D341Med (cell line): ENCODE data around the gene NAIF1.
A peak's percentile ranks its signal among the peaks of the same experiment; 100 is the strongest.
"Not testable (repeated sequence)": the region's sequence is repeated elsewhere in the genome, so short reads cannot be mapped to it uniquely, and the experiment has no call there.

Experiments
- DNase-seq: peaks from one replicate; pipeline ENCODE4 v3.0.0; 2012; ENCODE audit warnings: low spot score

NAIF1 gene

DNA sequence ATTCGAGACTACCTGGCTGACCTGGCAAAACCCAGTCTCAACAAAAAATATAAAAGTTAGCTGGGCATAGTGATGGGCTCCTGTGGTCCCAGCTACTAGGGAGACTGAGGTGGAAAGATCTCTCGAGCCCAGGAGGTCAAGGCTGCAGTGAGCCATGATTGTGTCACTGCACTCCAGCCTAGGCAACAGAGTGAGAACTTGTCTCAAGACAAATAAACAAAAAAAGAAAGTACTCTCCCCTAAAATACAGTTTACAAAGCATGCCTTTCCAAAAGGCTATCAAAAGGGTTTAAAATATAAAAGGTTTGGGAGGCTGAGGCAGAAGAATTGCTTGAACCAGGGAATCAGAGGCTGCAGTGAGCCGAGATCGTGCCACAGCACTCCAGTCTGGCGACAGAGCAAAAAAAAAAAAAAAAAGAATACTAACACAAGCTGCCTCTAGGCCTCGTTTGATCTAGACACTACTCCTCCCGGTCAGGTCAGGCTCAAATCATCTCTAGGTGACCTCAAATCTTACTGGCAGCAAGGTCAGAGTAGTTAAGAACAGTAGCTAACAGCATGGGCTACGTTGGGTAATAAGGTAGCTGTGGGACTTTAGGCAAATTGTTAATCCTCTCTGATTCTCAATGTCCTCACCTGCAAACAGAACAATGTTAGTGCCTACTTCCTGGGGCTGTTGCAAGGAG, 9.3 kb downstream of the NAIF1 start:
- DNase-seq = no peak

DNA sequence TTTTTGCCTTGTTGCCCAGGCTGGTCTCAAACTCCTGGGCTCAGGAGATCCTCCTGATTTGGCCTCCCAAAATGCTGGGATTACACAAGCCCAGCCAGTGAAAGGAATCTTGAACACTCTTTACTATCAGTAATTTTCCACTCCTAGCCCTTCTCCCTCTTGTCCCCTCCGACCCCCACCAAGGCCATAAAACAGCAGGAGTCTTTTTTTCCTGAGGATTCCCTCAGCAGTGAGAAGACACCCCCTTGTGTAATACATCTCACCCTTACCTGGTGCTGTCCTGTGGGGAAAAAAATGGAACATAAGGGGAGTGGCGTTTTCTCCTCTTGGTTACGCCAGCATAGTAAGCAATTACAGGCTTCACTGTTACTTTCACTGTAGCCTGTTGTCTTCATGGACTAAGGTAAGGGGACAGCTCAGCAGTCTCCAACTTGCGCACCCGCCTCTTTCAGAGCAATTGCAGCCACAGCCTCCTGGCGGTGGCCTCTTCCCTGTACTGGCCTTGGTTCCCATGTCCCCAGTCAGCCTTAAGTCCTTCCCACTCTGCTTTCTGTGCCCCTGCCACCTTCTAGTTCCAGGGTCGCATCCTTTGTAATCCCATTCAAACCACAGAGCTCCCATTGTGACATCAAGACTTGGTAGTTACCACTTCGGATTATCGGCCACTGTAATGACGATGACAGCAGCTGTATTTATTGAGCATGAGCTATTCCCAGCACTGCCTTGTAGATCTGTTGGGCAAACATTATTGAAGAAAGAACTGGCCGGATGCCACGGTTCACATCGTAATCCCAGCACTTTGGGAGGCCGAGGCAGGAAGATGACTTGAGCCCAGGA, 10.0 kb downstream of the NAIF1 start:
- DNase-seq = no peak

DNA sequence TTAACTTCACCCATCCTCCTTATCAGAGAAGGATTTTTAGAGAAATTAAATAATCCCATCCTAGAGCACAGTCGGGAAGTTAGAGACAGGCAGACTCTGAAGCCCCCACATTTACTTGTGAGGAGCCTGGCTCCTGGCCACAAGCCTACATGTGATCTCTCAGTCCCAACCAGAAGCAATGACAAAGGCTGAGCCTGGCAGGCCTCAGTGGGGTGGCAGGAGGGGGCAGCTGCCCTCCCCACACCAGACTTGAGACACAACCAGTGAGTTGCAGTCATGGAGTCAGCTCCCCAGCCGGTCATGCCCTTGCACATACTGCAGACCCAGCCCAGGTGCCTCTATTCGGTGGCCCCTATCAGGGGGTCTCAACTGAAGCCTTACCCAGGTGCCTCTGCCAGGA, 11.0 kb downstream of the NAIF1 start:
- no peak for DNase-seq

DNA sequence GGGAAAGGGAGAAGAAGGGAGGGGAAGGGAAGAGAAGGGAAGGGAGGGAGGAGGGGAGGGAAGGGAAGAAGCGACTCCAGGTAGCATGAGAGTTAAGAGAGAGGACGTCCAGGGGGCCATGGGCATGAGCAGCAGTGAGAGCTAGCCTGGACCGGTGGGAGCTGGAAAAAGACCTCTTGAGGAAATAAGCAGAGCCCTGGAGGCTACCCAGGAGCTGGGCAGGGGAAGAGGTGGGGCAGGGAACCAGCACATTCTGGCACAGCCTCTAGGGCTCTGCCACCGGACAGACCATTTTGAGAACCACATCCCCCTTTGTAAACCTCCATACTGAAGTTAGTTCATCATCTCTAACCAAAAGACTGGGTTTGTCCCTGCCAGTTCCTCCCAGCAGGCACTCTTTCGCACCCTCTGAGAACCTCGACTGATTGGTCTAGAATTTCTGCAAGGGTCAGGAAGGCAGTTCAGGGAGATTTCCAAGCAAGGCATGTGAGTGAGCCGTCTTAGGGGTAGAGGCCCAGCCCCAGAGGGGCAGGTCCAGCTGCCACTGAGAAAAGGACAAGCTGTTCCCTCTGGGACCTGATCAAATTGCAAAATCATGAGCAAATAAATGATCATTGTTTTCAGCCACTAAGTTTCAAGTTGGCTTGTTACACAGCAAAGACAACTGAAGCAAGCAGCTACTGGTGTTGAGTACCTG, 11.6 kb downstream of the NAIF1 start:
- DNase-seq = no peak

DNA sequence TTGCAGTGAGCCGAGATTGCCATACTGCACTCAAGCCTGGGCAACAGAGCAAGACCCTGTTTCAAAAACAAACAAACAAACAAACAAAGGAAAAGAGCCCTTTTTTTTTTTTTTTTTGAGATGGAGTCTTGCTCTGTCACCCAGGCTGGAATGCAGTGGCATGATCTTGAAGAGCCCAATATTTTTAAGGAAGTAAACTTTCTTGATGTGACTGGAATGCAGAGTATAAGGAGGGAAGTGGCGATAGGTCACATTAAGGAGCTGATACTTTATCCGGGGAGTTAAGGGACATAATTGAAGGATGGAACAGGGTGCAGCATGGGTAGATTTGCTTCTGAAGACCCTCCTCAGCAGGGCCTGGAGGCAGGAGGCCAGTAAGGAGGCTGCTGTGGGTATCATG, 13.0 kb downstream of the NAIF1 start:
- DNase-seq = no peak

DNA sequence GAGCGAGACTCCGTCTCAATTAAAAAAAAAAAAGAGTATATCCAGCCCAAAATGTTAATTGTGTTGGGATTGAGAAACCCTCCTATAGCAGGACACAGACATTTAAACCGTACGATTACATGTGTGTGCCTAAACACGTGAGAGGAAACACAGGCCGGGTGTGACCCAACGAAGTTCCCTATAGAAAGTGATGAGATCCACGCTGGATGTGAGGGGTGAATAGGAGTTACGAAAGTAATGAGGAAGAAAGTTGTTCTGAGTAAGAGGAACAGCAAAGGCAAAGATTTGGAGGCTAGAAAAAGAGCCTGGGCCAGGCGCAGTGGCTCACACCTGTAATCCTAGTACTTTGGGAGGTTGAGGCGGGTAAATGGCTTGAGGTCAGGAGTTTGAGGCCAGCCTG, 13.6 kb downstream of the NAIF1 start:
- no peak for DNase-seq

DNA sequence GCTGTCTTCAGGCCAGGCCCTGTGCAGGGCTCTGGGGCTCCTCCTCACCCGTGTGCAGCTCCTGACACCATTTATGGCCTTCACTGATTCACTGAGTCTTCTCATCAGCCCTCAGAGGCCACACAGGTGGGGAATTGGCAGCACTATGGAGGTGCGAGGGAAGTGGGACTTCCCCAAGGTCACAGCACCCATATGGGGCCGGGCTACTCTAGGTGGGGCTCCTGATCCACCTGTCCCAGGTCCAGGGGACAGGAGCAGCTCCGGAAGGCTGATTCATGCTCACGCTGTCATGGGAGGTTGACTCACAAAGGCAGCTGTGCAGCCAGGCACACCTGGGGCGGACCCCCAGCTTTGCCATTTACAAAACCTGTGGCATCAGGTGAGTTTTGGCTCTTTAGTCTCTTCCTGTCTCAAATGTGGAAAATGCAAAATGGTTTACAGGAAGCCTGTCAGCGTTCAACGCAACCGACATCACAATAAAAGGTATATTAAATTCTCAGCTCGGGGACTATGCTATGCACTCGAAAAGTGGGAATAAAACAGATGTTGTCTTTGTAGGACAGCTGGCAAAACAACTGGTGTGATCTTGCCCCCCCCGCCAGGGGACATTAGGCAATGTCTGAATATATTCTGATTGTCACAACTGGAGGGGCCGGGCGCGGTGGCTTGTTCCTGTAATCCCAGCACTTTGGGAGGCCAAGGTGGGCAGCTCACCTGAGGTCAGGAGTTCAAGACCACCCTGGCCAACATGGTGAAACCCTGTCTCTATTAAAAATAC, 15.0 kb downstream of the NAIF1 start:
- DNase-seq = no peak

DNA sequence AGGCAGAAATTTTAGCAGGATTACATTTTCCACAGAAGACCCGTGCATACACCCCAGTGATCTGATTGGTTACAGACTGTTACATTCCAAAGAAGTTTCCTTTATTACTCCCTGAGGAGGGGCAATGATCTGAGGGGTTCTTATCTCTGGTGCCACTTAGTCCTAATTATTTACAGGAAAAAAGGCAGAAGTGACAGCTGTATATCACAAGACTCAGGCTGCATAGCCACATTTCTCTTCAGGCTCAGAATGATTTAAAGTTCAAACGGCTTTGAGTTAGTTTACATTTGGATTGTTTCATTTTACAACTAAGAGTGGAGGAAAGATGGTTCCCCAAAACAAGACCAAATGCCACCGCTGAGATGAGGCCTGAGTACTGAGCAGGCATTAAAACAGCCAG, 17.3 kb downstream of the NAIF1 start:
- no peak for DNase-seq

DNA sequence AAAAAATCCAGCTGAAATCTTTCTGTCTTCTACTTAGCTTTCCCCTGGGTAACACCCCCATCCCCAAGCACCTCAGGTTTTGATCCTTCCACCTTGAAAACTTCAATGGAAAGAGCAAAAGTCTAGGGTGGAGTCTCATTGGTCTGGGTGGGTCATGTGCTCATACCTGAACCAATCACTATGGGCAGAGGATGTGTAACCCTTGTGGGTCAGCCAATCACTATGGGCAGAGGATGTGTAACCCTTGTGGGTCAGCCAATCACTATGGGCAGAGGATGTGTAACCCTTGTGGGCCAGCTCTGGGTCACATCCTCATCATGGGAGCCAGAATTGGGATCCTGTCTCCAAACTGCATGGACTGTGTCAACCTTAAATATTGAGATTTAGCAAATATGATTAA, 18.5 kb downstream of the NAIF1 start:
- no peak for DNase-seq

DNA sequence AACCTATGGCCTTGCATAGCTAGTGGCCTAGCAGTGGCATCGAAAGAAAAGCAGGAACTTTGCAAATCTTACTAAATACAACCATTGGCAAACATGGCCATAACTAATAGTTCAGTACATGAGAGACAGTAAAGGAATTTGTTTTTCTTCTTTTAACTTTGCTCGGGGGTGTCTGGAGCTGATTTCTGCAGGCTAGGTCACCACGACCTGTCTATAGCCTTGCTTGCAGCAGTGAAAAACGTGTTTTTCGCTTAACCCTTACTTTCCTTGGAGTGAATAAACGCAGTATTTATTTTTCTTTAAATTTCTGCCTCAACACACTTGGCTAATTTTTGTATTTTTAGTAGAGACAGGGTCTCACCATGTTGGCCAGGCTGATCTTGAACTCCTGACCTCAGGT, 19.9 kb downstream of the NAIF1 start:
- no peak for DNase-seq

DNA sequence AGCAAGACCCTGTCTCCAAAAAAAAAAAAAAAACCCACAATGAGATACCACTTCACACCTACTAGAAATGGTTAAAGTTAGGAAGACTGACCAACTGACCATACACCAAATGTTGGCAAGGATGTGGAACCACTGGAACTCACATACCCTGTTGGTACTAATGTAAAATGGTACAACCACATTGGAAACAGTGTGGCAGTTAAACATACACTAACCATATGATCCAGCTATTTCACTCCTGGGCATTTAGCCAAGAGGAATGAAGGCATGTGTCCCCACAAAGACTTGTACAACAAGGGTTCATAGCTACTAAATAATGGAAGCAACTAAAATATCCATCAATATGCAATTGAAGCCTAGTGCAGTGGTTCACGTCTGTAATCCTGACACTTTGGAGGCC, 21.3 kb downstream of the NAIF1 start:
- DNase-seq = no peak

DNA sequence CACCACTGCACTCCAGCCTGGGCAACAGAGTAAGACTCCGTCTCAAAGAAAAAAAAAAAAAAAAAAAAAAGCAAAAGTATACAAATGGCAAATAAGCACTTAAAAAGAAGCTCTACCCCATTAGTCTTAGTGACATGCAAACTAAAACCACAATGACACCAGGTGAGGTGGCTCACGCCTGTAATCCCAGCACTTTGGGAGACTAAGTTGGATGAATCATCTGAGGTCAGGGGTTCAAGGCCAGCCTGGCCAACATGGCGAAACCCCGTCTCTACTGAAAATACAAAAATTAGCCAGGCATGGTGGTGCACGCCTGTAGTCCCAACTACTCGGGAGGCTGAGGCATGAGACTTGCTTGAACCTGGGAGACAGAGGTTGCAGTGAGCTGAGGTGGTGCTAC, 21.7 kb downstream of the NAIF1 start:
- not testable (repeated sequence) for DNase-seq

DNA sequence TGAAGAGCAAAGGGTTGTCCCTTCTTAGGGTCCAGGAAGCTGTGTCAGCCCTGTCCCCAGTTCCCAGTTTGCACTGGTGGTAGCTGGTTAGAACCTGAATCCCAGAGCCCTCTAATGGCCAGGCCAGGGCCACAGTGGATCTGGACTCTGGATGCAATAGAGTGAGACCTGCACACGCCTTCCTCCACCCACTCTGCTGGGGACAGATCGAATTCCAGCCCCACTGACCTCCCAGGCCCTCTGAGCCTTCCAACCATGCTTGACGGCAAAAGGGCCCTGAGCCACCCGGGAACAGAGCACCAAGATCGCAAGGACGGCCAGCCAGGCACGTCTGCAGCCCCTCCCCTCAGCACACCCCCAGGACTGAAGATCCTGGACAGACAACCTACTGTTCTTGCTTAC, 23.7 kb downstream of the NAIF1 start:
- no peak for DNase-seq

DNA sequence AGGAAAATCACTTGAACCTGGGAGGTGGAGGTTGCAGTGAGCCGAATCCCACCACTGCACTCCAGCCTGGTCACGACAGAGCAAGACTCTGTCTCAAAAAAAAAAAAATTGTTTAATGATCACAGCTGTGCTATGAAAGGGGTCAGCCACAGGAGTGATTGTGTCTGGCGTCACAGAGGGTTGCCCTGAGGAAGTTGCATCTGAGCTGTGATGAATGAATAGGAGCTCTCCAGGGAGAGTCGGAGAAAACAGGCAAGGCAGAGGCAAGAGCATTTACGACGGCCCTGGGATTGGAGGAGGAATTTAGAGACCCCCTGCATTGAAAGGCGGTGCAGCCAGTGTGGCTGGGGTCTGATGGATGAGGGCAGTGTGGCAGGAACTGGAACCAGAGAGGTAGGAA, 25.1 kb downstream of the NAIF1 start:
- DNase-seq = no peak

DNA sequence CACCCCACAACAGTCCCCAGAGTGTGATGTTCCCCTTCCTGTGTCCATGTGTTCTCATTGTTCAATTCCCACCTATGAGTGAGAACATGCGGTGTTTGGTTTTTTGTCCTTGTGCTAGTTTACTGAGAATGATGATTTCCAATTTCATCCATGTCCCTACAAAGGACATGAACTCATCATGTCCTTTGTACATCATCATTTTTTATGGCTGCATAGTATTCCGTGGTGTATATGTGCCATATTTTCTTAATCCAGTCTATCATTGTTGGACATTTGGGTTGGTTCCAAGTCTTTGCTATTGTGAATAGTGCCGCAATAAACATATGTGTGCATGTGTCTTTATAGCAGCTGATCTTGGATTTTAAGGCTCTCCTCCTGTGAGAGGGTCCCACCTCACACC, 26.3 kb downstream of the NAIF1 start:
- not testable (repeated sequence) for DNase-seq

DNA sequence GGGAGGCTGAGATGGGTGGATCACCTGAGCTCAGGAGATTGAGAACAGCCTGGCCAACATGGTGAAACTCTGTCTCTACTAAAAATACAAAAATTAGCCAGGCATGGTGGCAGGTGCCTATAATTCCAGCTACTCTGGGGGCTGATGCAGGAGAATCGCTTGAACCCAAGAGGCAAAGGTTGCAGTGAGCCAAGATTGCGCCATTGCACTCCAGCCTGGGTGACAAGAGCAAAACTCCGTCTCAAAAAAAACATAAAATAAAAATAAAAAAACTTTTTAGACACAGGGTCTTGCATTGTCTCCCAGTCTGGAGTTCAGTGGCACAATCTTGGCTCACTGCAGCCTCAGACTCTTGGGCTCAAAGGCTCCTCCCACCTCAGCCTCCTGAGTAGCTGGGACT, 30.6 kb downstream of the NAIF1 start:
- DNase-seq = not testable (repeated sequence)

DNA sequence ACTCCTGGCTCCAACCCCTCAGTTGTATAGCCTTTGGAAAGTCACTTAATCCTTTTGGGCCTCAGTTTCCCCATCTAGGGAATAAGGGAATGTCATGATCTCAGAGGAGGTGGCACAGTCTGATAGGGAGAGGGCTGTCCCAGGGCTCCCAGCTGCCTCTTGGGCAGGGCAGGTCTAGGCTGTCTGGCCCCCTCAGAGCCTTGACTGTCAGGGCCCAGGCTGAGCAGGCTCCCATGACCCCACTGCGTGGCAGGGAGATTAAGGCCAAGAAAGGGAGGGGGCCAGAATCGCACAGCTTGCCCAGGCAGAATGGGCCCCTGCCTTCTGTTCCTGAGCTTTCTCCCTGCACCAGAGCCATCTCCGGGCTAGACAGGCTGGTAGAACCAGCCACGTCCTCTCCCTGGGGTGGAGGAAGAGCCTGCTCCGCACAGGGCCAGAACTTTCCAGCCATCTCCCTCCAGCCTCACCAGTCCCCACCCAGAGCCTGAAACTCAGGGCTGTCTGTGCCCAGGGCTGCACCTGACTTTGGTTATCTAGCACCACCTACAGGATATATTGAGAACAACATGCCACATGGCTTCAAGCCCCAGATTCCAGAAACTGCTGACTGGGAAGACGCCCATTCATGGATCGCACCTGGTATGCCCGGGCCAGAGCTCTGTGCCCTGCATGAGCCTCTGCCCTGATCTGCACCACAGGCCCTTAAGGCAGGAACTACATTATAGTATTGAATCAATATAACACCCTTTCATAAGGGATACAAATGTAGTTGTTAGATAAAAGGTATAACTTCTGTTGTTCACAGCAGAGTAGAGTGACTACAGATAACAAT, 32.1 kb downstream of the NAIF1 start:
- peak; percentile 87 for DNase-seq

DNA sequence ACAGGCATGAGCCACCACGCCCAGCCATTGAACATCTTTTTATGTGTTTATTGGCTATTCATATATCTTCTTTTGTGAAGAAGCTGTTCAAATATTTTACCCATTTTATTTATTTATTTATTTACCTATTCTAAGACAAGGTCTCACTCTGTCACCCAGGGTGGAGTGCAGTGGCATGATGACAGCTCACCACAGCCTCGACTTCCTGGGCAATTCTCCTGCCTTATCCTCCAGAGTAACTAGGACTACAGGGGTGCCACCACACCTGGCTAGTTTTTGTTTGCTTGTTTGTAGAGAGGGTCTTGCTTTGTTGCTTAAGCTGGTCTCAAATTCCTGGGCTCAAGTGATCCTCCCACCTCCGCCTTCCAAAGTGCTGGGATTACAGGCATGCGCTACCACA, 33.5 kb downstream of the NAIF1 start:
- no peak for DNase-seq

DNA sequence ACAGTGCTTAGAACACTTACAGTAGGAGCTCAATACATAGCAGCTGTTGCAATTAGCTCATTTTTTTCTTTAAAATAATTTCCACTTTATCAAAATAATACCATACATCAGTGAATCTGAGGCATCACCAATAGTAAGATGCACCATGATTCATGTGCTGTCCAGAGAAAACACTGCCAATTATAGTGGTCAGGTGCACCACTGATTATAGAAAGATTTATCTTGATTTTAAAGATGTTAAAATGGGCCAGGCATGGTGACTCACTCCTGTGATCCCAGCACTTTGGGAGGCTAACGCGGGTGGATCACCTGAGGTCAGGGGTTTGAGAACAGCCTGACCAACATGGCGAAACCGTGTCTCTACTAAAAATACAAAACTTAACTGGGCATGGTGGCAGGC, 39.4 kb downstream of the NAIF1 start:
- no peak for DNase-seq

DNA sequence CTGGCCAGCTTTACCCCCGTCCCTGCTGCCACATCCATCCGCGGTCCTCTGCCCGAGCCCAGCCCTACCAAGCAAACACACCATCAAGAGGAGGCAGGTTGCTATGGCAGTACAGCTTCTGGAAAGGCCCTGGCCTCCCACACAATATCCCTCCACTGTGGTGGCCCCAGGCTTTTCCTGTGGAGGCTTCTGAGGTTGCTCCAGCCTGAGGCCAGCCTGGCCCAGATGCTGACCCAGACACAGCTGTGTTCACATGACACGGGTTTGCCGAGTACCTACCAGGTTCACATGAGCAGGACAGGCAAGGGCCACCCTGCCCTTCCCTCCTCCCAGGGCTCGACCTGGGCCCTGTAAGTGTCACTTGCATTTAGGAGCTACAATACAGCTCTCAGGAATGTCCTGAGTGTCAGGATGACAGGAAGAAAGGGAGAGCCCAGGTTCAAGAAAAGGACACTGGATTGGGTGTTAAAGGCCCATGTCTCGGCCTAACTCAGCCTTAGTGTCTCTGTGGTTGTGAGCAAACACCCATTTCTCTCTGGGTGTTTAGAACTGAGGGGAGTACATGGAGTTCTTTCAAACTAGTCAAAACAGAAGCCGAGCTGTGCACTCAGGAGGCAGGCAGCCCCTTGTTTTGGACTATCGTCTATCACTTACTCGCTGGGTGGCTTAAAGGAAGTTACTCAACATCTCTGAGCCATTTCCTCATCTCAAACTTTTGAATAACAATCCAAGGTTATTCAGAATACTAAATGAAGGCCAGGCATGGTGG, 40.2 kb downstream of the NAIF1 start:
- DNase-seq = no peak
